ENCODE results near the gene TRAIP. TPM values are rescaled to one million over a fixed set of nuclear protein-coding genes. Genes with fewer than 3 reads are reported as not detected.
"Not testable (repeated sequence)": the region's sequence is repeated elsewhere in the genome, so short reads cannot be mapped to it uniquely, and the experiment has no call there.

Gene TRAIP
- total RNA-seq, 1 experiment from 2014 or later = 17.8 TPM

GRCh38 chr3:49781415-49782199, 74.8 kb downstream of the TRAIP start:
- Histone ChIP-seq H3K27me3 (replicated peaks; ENCODE audit: insufficient read depth, low read depth, low read length, poor library complexity) (no peaks in the 10 kb centered on the region), H3K36me3 (ENCODE audit: insufficient read depth, low read length, poor library complexity, severe bottlenecking) (peaks cover 6% of the 10 kb centered on the region), H3K9me3 (ENCODE audit: low read depth, low read length, poor library complexity, severe bottlenecking) (no peaks in the 10 kb centered on the region), H3K27ac (ENCODE audit: low read depth, low read length, poor library complexity, severe bottlenecking) (no peak overlapping the region), H3K4me3 (ENCODE audit: low read depth, low read length, poor library complexity, severe bottlenecking) (no peak overlapping the region), H3K4me1 (ENCODE audit: insufficient read depth, low read length, poor library complexity, severe bottlenecking) (no peaks in the 10 kb centered on the region)
- POLR2A ChIA-PET (ENCODE audit: low non-redundant PET) = no interaction called here
- BruUV-seq (replicated peaks) = no TSS peak
- intact Hi-C loops (cut with micrococcal nuclease; ENCODE audit: unreplicated experiment) = no loop called here
- DNase-seq (ENCODE audit: low spot score) = no peak
- CTCF ChIA-PET = no interaction called here
- TF ChIP-seq CTCF (conservative IDR thresholded peaks at IDR 0.05; ENCODE audit: low read depth, low read length) (no peak), EZH2 (IDR thresholded peaks at IDR 0.05; ENCODE audit: borderline replicate concordance, low read depth, low read length, poor library complexity, severe bottlenecking) (no peak)

GRCh38 chr3:49780975-49781365, 75.4 kb downstream of the TRAIP start:
- intact Hi-C loops (cut with micrococcal nuclease; ENCODE audit: unreplicated experiment); H3K36me3 ChIP-seq (ENCODE audit: insufficient read depth, low read length, poor library complexity, severe bottlenecking); CTCF ChIA-PET; DNase-seq (ENCODE audit: low spot score); H3K4me3 ChIP-seq (ENCODE audit: low read depth, low read length, poor library complexity, severe bottlenecking); POLR2A ChIA-PET (ENCODE audit: low non-redundant PET); H3K9me3 ChIP-seq (ENCODE audit: low read depth, low read length, poor library complexity, severe bottlenecking); H3K4me1 ChIP-seq (ENCODE audit: insufficient read depth, low read length, poor library complexity, severe bottlenecking); H3K27me3 ChIP-seq (replicated peaks; ENCODE audit: insufficient read depth, low read depth, low read length, poor library complexity); BruUV-seq (replicated peaks); H3K27ac ChIP-seq (ENCODE audit: low read depth, low read length, poor library complexity, severe bottlenecking): not testable (repeated sequence)

DNA sequence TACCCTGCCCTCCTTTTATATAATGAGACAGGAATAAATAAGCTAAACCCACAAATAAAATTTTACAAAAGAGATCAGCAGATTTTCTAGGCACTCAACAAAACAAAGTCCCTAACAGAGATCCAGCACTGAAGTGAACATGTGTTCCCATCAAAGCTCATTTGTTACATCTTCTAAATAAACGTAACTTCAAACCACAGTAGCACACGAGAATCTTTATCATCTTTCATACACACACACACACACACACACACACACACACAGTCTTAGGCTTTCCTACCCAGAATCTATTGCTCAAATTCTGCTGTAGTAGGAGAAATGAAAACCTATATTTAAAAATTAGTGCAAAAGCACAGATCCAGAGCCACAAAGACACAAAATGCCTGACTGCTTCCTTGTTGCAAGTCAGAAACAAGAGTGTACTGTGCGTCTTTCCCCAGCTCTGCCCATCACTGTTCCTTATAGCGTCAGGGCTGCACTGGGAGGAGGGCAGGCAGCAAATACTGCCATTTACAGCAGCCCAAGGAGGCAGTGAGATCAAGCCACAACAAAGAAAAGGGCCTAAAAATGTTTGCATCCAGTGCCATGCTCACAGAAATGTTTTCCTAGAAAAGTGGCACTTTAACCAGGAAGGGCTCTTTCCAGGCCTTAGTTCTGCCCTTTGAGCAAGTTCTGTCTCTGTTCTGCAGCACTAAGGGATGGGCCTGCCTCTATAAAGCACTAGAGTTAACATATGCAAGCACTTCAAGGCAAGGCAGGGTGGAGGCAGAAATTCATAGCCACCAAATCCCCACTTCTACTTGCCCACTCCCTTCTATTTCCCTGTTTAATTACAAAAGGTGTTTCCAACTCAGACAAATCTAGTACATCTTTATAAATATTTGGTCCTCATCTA, 76.0 kb downstream of the TRAIP start:
- DNase-seq (ENCODE audit: low spot score) = no peak
- Histone ChIP-seq H3K36me3 (ENCODE audit: insufficient read depth, low read length, poor library complexity, severe bottlenecking) (peaks cover 6% of the 10 kb centered on the region), H3K4me3 (ENCODE audit: low read depth, low read length, poor library complexity, severe bottlenecking) (no peak overlapping the region), H3K4me1 (ENCODE audit: insufficient read depth, low read length, poor library complexity, severe bottlenecking) (no peaks in the 10 kb centered on the region), H3K27ac (ENCODE audit: low read depth, low read length, poor library complexity, severe bottlenecking) (no peak overlapping the region), H3K9me3 (ENCODE audit: low read depth, low read length, poor library complexity, severe bottlenecking) (no peaks in the 10 kb centered on the region), H3K27me3 (replicated peaks; ENCODE audit: insufficient read depth, low read depth, low read length, poor library complexity) (no peaks in the 10 kb centered on the region)
- BruUV-seq (replicated peaks) = no TSS peak
- intact Hi-C loops (cut with micrococcal nuclease; ENCODE audit: unreplicated experiment) = no loop called here
- TF ChIP-seq EZH2 (IDR thresholded peaks at IDR 0.05; ENCODE audit: borderline replicate concordance, low read depth, low read length, poor library complexity, severe bottlenecking) (no peak), CTCF (conservative IDR thresholded peaks at IDR 0.05; ENCODE audit: low read depth, low read length) (no peak)
- ChIA-PET POLR2A (ENCODE audit: low non-redundant PET) (interaction anchor here (0.6 kb wide), 1 partner anchor 625 kb away, joined by 3 read pairs; no protein-coding TSS in a partner anchor), CTCF (no interaction called here)

All from A673 (cell line).